K562 (cell line): ENCODE data around the gene SIRT3. TPM values are rescaled to one million over a fixed set of nuclear protein-coding genes. Genes with fewer than 3 reads are reported as not detected.

Experiments
- CREM ChIP-seq: IDR thresholded peaks from 2 replicates; pipeline ENCODE4 v1.6.1; 2014; ENCODE audit warnings: antibody characterized with exemption, low read depth
- DDX20 ChIP-seq: fragments of 450-650 bp; IDR thresholded peaks from 2 replicates; pipeline ENCODE4 v1.6.1; 2016; ENCODE audit warnings: missing genetic modification characterization, low read depth, mild to moderate bottlenecking, missing compliant biosample characterization, moderate library complexity
- E2F3 ChIP-seq: fragments of 250-450 bp; sonication (Bioruptor Pico); IDR thresholded peaks from 2 replicates; pipeline ENCODE4 v1.4.0; 2020; ENCODE audit warnings: mild to moderate bottlenecking
- GTF2A2 ChIP-seq: IDR thresholded peaks from 2 replicates; pipeline ENCODE4 v1.6.1; 2016; ENCODE audit warnings: mild to moderate bottlenecking, missing genetic modification characterization, missing compliant biosample characterization
- MXI1 ChIP-seq: IDR thresholded peaks from 2 replicates; pipeline ENCODE4 v1.6.1; 2011; ENCODE audit warnings: low read depth, mild to moderate bottlenecking, improper control_type of control experiment, low read length
- NFATC3 ChIP-seq: fragments of 450-650 bp; IDR thresholded peaks from 2 replicates; pipeline ENCODE4 v1.6.1; 2017; ENCODE audit warnings: mild to moderate bottlenecking
- PPARD ChIP-seq: fragments of 250-450 bp; sonication (Bioruptor Pico); IDR thresholded peaks from 2 replicates; pipeline ENCODE4 v1.8.0; 2022; ENCODE audit warnings: inconsistent platforms, mild to moderate bottlenecking, moderate library complexity
- RB1 ChIP-seq: fragments of 450-650 bp; IDR thresholded peaks from 2 replicates; pipeline ENCODE4 v1.6.1; 2017; ENCODE audit warnings: low read depth, mild to moderate bottlenecking
- SIN3B ChIP-seq: fragments of 450-650 bp; IDR thresholded peaks from 2 replicates; pipeline ENCODE4 v1.6.1; 2017; ENCODE audit warnings: low read depth, mild to moderate bottlenecking, moderate library complexity
- TGIF2 ChIP-seq: sonication (generic); formaldehyde crosslinking; IDR thresholded peaks from 2 replicates; pipeline ENCODE4 v1.8.1; 2022; ENCODE audit warnings: mild to moderate bottlenecking, missing genetic modification reagents, moderate library complexity
- THAP12 ChIP-seq: fragments of 250-450 bp; sonication (Bioruptor Pico); IDR thresholded peaks from 2 replicates; pipeline ENCODE4 v1.9.0; 2021; ENCODE audit warnings: mild to moderate bottlenecking, inconsistent platforms
- ZBTB11 ChIP-seq, 3 experiments: fragments of 200-800 bp in 1 of 3; fragments of 250-450 bp in 1 of 3; fragments of 450-650 bp in 1 of 3; sonication (Bioruptor Pico) in 1 of 3; sonication (Bioruptor generic) in 1 of 3; formaldehyde crosslinking in 1 of 3; IDR thresholded peaks; 2 replicates each; pipeline versions ENCODE4 v1.6.1 to v1.8.0; 2016 to 2022; ENCODE audit warnings: mild to moderate bottlenecking in 2 of 3, missing genetic modification characterization in 2 of 3, missing compliant biosample characterization in 1 of 3, moderate library complexity in 1 of 3
- ZBTB8A ChIP-seq: fragments of 450-650 bp; IDR thresholded peaks from 2 replicates; pipeline ENCODE4 v1.6.1; 2018; ENCODE audit warnings: mild to moderate bottlenecking, moderate library complexity; ENCODE audit not compliant: partially characterized antibody
- ZC3H8 ChIP-seq: fragments of 450-650 bp; IDR thresholded peaks from 2 replicates; pipeline ENCODE4 v1.6.1; 2017
- ZNF280B ChIP-seq: fragments of 250-450 bp; sonication (Bioruptor Pico); IDR thresholded peaks from 2 replicates; pipeline ENCODE4 v1.5.1; 2021; ENCODE audit warnings: mild to moderate bottlenecking
- ZNF311 ChIP-seq: fragments of 250-450 bp; sonication (Bioruptor Pico); IDR thresholded peaks from 2 replicates; pipeline ENCODE4 v1.4.0; 2020; ENCODE audit warnings: mild to moderate bottlenecking, moderate library complexity
- ZNF584 ChIP-seq: fragments of 200-800 bp; sonication (Bioruptor generic); IDR thresholded peaks from 2 replicates; pipeline ENCODE4 v1.6.1; 2016; ENCODE audit warnings: low read depth, mild to moderate bottlenecking, missing genetic modification characterization, missing compliant biosample characterization
- ZNF76 ChIP-seq: fragments of 250-450 bp; sonication (Bioruptor Pico); IDR thresholded peaks from 2 replicates; pipeline ENCODE4 v1.4.0; 2020; ENCODE audit warnings: mild to moderate bottlenecking, moderate library complexity, borderline replicate concordance
- polyA plus RNA-seq, 8 experiments: library from polyadenylated mRNA; depleted of rRNA in 4 of 8; stranded (reverse) in 5 of 8; unstranded in 3 of 8; fragments of >200 nt; fragmentation: Nextera tagmentation in 2 of 8; fragmentation: Illumina TruSeq in 1 of 8; extraction: Ambion mirVana in 2 of 8; extraction: Trizol in 1 of 8; gene quantifications; 2 replicates each; pipeline versions ENCODE4 v1.2.1 to v1.2.3, GENCODE V29; 2011 to 2014; ENCODE audit warnings: inconsistent platforms in 1 of 8, missing spikeins in 1 of 8
- total RNA-seq, 7 experiments: library from RNA; depleted of rRNA in 6 of 7; stranded (reverse); fragments of >200 nt in 6 of 7; fragmentation: Illumina TruSeq in 2 of 7; extraction: Trizol in 2 of 7; gene quantifications; 2 replicates each; pipeline versions ENCODE4 v1.2.1 to v1.2.3, GENCODE V29; 2011 to 2021; ENCODE audit warnings: low replicate concordance in 1 of 7

SIRT3 gene
- total and polyA plus RNA-seq, 9 of the 15 experiments (the other 6 are each of a cell fraction or from before 2014, with no cell fraction given): 1.9 to 27.5 (median 14.5) TPM

GRCh38 chr11:236774-237767, 929 bp upstream of the SIRT3 start, which contains the start of gene PSMD13 (continued):
- TF ChIP-seq ZNF584 (CRISPR knock-in tag) (no peak), ZNF280B (CRISPR knock-in tag) (no peak), THAP12 (CRISPR knock-in tag) (no peak), PPARD (CRISPR knock-in tag) (no peak), E2F3 (CRISPR knock-in tag) (peak; percentile 30; the same call in 1 of the 2 replicates), ZBTB11 (CRISPR knock-in tag; IDR thresholded peaks at IDR 0.05) (peak; percentile 75 to 97 (median 84); a peak in 5 of 6 replicates), SIN3B (peak; percentile 92), MXI1 (no peak; the same call in none of the 2 replicates), GTF2A2 (tag) (no peak), TGIF2 (peak; percentile 70; the same call in 1 of the 2 replicates), ZBTB8A (no peak), ZNF311 (CRISPR knock-in tag) (no peak), CREM (peak; percentile 63), ZNF76 (CRISPR knock-in tag) (0 out of 2 replicates have a peak, but pooled peaks have one; percentile 25), ZC3H8 (no peak), DDX20 (tag) (no peak), NFATC3 (no peak), RB1 (0 out of 2 replicates have a peak, but pooled peaks have one; percentile 22)
